K562 (cell line): ENCODE data around the gene PDCD7. TPM values are rescaled to one million over a fixed set of nuclear protein-coding genes. Genes with fewer than 3 reads are reported as not detected.

Experiments used
- polyA plus RNA-seq, 8 experiments: library from polyadenylated mRNA; depleted of rRNA in 4 of 8; stranded (reverse) in 5 of 8; unstranded in 3 of 8; fragments of >200 nt; fragmentation: Nextera tagmentation in 2 of 8; fragmentation: Illumina TruSeq in 1 of 8; extraction: Ambion mirVana in 2 of 8; extraction: Trizol in 1 of 8; gene quantifications; 2 replicates each; pipeline versions ENCODE4 v1.2.1 to v1.2.3, GENCODE V29; 2011 to 2014; ENCODE audit warnings: inconsistent platforms in 1 of 8, missing spikeins in 1 of 8
- small RNA-seq: library from RNA; depleted of rRNA; stranded (forward); fragments of <200 nt; gene quantifications from one replicate; pipeline ENCODE3, GENCODE V24; 2014
- total RNA-seq, 7 experiments: library from RNA; depleted of rRNA in 6 of 7; stranded (reverse); fragments of >200 nt in 6 of 7; fragmentation: Illumina TruSeq in 2 of 7; extraction: Trizol in 2 of 7; gene quantifications; 2 replicates each; pipeline versions ENCODE4 v1.2.1 to v1.2.3, GENCODE V29; 2011 to 2021; ENCODE audit warnings: low replicate concordance in 1 of 7

Gene PDCD7
- total and polyA plus RNA-seq, 9 of the 15 experiments (the other 6 are each of a cell fraction or from before 2014, with no cell fraction given): 11.8 to 30.2 (median 18.8) TPM

Small RNAs within 50 kb of the gene (small RNA-seq; reads per million reads assigned to genes)
- gene AC013553.1: not detected

Other genes with a start within 250 kb of the PDCD7 start
Only the 7 nearest of the 13 such genes appear.
- 18.6 and 31.1 TPM in 2 replicates for gene MTFMT, start 104.2 kb downstream of the PDCD7 start, total RNA-seq (2014; rRNA removed)
- gene MTFMT, start 104.2 kb downstream of the PDCD7 start, total RNA-seq (2014; rRNA removed; fragmentation: Illumina TruSeq; extraction: Trizol): 18.2 and 19.6 TPM in 2 replicates
- 13.7 and 14.1 TPM in 2 replicates for gene MTFMT, start 104.2 kb downstream of the PDCD7 start, total RNA-seq (2015; rRNA removed; fragmentation: Illumina TruSeq; extraction: Trizol)
- gene MTFMT, start 104.2 kb downstream of the PDCD7 start, total RNA-seq (2021): 17.3 and 17.6 TPM in 2 replicates
- gene MTFMT, start 104.2 kb downstream of the PDCD7 start, polyA plus RNA-seq (2011; rRNA removed): 16.4 and 16.7 TPM in 2 replicates
- 14.8 and 16.2 TPM in 2 replicates for gene MTFMT, start 104.2 kb downstream of the PDCD7 start, polyA plus RNA-seq (2014; fragmentation: Illumina TruSeq; extraction: Trizol)
- 1 to 10 TPM; 1.4 to 2.2 TPM for gene MTFMT, start 104.2 kb downstream of the PDCD7 start, polyA plus RNA-seq (2014; fragmentation: Nextera tagmentation; extraction: Ambion mirVana)
- 14.0 and 15.9 TPM in 2 replicates for gene MTFMT, start 104.2 kb downstream of the PDCD7 start, polyA plus RNA-seq (2014; rRNA removed)
- not detected in 2 replicates for gene SLC51B, start 88.4 kb downstream of the PDCD7 start, total RNA-seq (2014; rRNA removed)
- gene SLC51B, start 88.4 kb downstream of the PDCD7 start, total RNA-seq (2014; rRNA removed; fragmentation: Illumina TruSeq; extraction: Trizol): not detected in 2 replicates
- gene SLC51B, start 88.4 kb downstream of the PDCD7 start, total RNA-seq (2015; rRNA removed; fragmentation: Illumina TruSeq; extraction: Trizol): not detected in 2 replicates
- gene SLC51B, start 88.4 kb downstream of the PDCD7 start, total RNA-seq (2021): not detected in 2 replicates
- not detected in 2 replicates for gene SLC51B, start 88.4 kb downstream of the PDCD7 start, polyA plus RNA-seq (2011; rRNA removed)
- gene SLC51B, start 88.4 kb downstream of the PDCD7 start, polyA plus RNA-seq (2014; fragmentation: Illumina TruSeq; extraction: Trizol): not detected in 2 replicates
- gene SLC51B, start 88.4 kb downstream of the PDCD7 start, polyA plus RNA-seq (2014; fragmentation: Nextera tagmentation; extraction: Ambion mirVana): not detected
- not detected in 2 replicates for gene SLC51B, start 88.4 kb downstream of the PDCD7 start, polyA plus RNA-seq (2014; rRNA removed)
- not detected in 2 replicates for gene RASL12, start 65.8 kb downstream of the PDCD7 start, total RNA-seq (2014; rRNA removed)
- not detected in 2 replicates for gene RASL12, start 65.8 kb downstream of the PDCD7 start, total RNA-seq (2014; rRNA removed; fragmentation: Illumina TruSeq; extraction: Trizol)
- gene RASL12, start 65.8 kb downstream of the PDCD7 start, total RNA-seq (2015; rRNA removed; fragmentation: Illumina TruSeq; extraction: Trizol): not detected in 2 replicates
- gene RASL12, start 65.8 kb downstream of the PDCD7 start, total RNA-seq (2021): not detected in 2 replicates
- not detected in 2 replicates for gene RASL12, start 65.8 kb downstream of the PDCD7 start, polyA plus RNA-seq (2011; rRNA removed)
- gene RASL12, start 65.8 kb downstream of the PDCD7 start, polyA plus RNA-seq (2014; fragmentation: Illumina TruSeq; extraction: Trizol): not detected in 2 replicates
- not detected for gene RASL12, start 65.8 kb downstream of the PDCD7 start, polyA plus RNA-seq (2014; fragmentation: Nextera tagmentation; extraction: Ambion mirVana)
- not detected in 2 replicates for gene RASL12, start 65.8 kb downstream of the PDCD7 start, polyA plus RNA-seq (2014; rRNA removed)
- gene KBTBD13, start 57.1 kb downstream of the PDCD7 start, total RNA-seq (2014; rRNA removed): 0.09 TPM in 1 of 2 replicates, not detected in the other
- gene KBTBD13, start 57.1 kb downstream of the PDCD7 start, total RNA-seq (2014; rRNA removed; fragmentation: Illumina TruSeq; extraction: Trizol): 0.06 and 0.07 TPM in 2 replicates
- gene KBTBD13, start 57.1 kb downstream of the PDCD7 start, total RNA-seq (2015; rRNA removed; fragmentation: Illumina TruSeq; extraction: Trizol): not detected in 2 replicates
- gene KBTBD13, start 57.1 kb downstream of the PDCD7 start, total RNA-seq (2021): 0.11 and 0.13 TPM in 2 replicates
- not detected in 2 replicates for gene KBTBD13, start 57.1 kb downstream of the PDCD7 start, polyA plus RNA-seq (2011; rRNA removed)
- 0.04 and 0.10 TPM in 2 replicates for gene KBTBD13, start 57.1 kb downstream of the PDCD7 start, polyA plus RNA-seq (2014; fragmentation: Illumina TruSeq; extraction: Trizol)
- gene KBTBD13, start 57.1 kb downstream of the PDCD7 start, polyA plus RNA-seq (2014; fragmentation: Nextera tagmentation; extraction: Ambion mirVana): under 1 TPM in 1 of 2 experiments, not detected in 1; 0.07 TPM
- gene KBTBD13, start 57.1 kb downstream of the PDCD7 start, polyA plus RNA-seq (2014; rRNA removed): 0.12 and 0.22 TPM in 2 replicates
- gene UBAP1L, start 18.6 kb downstream of the PDCD7 start, total RNA-seq (2014; rRNA removed): 0.41 and 0.49 TPM in 2 replicates
- 0.33 and 0.41 TPM in 2 replicates for gene UBAP1L, start 18.6 kb downstream of the PDCD7 start, total RNA-seq (2014; rRNA removed; fragmentation: Illumina TruSeq; extraction: Trizol)
- 0.58 and 0.68 TPM in 2 replicates for gene UBAP1L, start 18.6 kb downstream of the PDCD7 start, total RNA-seq (2015; rRNA removed; fragmentation: Illumina TruSeq; extraction: Trizol)
- 0.71 and 1.0 TPM in 2 replicates for gene UBAP1L, start 18.6 kb downstream of the PDCD7 start, total RNA-seq (2021)
- gene UBAP1L, start 18.6 kb downstream of the PDCD7 start, polyA plus RNA-seq (2011; rRNA removed): 0.25 and 0.51 TPM in 2 replicates
- 0.16 and 0.21 TPM in 2 replicates for gene UBAP1L, start 18.6 kb downstream of the PDCD7 start, polyA plus RNA-seq (2014; fragmentation: Illumina TruSeq; extraction: Trizol)
- gene UBAP1L, start 18.6 kb downstream of the PDCD7 start, polyA plus RNA-seq (2014; fragmentation: Nextera tagmentation; extraction: Ambion mirVana): not detected
- 0.44 and 0.70 TPM in 2 replicates for gene UBAP1L, start 18.6 kb downstream of the PDCD7 start, polyA plus RNA-seq (2014; rRNA removed)
- gene CLPX, start 51.5 kb upstream of the PDCD7 start, total RNA-seq (2014; rRNA removed): 37.0 and 39.6 TPM in 2 replicates
- 50.9 and 55.9 TPM in 2 replicates for gene CLPX, start 51.5 kb upstream of the PDCD7 start, total RNA-seq (2014; rRNA removed; fragmentation: Illumina TruSeq; extraction: Trizol)
- gene CLPX, start 51.5 kb upstream of the PDCD7 start, total RNA-seq (2015; rRNA removed; fragmentation: Illumina TruSeq; extraction: Trizol): 51.3 and 52.1 TPM in 2 replicates
- 61.5 and 67.1 TPM in 2 replicates for gene CLPX, start 51.5 kb upstream of the PDCD7 start, total RNA-seq (2021)
- 50.2 and 79.0 TPM in 2 replicates for gene CLPX, start 51.5 kb upstream of the PDCD7 start, polyA plus RNA-seq (2011; rRNA removed)
- gene CLPX, start 51.5 kb upstream of the PDCD7 start, polyA plus RNA-seq (2014; fragmentation: Illumina TruSeq; extraction: Trizol): 54.6 and 63.1 TPM in 2 replicates
- 10 to 100 TPM; 11.2 to 13.4 TPM for gene CLPX, start 51.5 kb upstream of the PDCD7 start, polyA plus RNA-seq (2014; fragmentation: Nextera tagmentation; extraction: Ambion mirVana)
- gene CLPX, start 51.5 kb upstream of the PDCD7 start, polyA plus RNA-seq (2014; rRNA removed): 66.6 and 83.3 TPM in 2 replicates
- gene CILP, start 77.7 kb upstream of the PDCD7 start, total RNA-seq (2014; rRNA removed): 0.04 TPM in 1 of 2 replicates, not detected in the other
- not detected in 2 replicates for gene CILP, start 77.7 kb upstream of the PDCD7 start, total RNA-seq (2014; rRNA removed; fragmentation: Illumina TruSeq; extraction: Trizol)
- gene CILP, start 77.7 kb upstream of the PDCD7 start, total RNA-seq (2015; rRNA removed; fragmentation: Illumina TruSeq; extraction: Trizol): not detected in 2 replicates
- gene CILP, start 77.7 kb upstream of the PDCD7 start, total RNA-seq (2021): not detected in 2 replicates
- gene CILP, start 77.7 kb upstream of the PDCD7 start, polyA plus RNA-seq (2011; rRNA removed): 0.03 and 0.05 TPM in 2 replicates
- gene CILP, start 77.7 kb upstream of the PDCD7 start, polyA plus RNA-seq (2014; fragmentation: Illumina TruSeq; extraction: Trizol): not detected in 2 replicates
- not detected for gene CILP, start 77.7 kb upstream of the PDCD7 start, polyA plus RNA-seq (2014; fragmentation: Nextera tagmentation; extraction: Ambion mirVana)
- gene CILP, start 77.7 kb upstream of the PDCD7 start, polyA plus RNA-seq (2014; rRNA removed): not detected in 2 replicates